ENCODE results near the gene CTDSP2. TPM values are rescaled to one million over a fixed set of nuclear protein-coding genes. Genes with fewer than 3 reads are reported as not detected.

CTDSP2 gene
- polyA plus RNA-seq, 1 donor = 131 TPM

DNA sequence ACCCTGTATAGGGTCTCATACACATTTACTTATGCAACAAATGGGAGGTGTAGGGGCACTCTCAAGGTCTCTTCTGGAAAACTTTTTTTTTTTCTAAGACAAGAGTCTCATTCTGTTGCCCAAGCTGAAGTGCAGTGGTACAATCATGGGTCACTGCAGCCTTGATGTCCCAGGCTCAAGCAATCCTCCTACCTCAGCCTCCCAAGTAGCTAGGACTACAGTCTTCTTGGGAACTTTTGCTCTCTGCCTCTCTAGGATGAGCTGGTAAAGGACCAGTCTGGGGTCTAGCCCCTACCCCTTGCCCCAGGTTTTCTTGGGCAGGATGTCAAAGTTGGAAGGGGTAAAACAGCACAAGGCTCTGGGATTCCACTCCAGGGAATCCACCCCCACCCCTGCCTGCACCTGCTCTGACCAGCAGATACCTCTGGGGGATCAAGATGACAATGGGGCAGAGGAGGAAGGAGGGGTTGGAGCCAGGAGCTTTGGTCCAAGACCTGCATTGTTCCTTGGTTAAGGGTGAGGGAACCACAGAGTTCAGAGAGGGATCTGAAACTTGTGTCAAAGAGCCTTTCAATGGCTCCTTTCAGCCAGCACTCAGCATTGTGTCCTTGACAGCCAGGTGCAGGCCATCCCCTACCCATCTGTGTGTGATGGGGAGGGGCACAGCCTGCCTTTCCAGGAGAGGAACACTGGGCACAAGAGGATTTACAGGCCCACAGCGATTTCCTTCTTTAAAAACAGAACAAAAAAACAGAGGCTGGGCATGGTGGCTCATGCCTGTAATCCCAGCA, 12.2 kb downstream of the CTDSP2 start:
- Histone ChIP-seq H3K27me3 (ENCODE audit: control insufficient read depth, insufficient read depth, low read length) (no peaks in the 10 kb centered on the region), H3K9me3 (ENCODE audit: control insufficient read depth, low read depth, low read length) (no peaks in the 10 kb centered on the region), H3K4me3 (ENCODE audit: low read length) (no peak overlapping the region), H3K4me1 (ENCODE audit: control insufficient read depth, insufficient read depth, low read length) (peaks cover 55% of the 10 kb centered on the region), H3K36me3 (ENCODE audit: control insufficient read depth, insufficient read depth, low read length) (peaks cover 18% of the 10 kb centered on the region), H3K27ac (ENCODE audit: low read length) (no peak overlapping the region)
- WGBS (ENCODE audit: insufficient coverage, low lambda C conversion rate) = no CpG with 5 or more reads among the region's 1 CpG
- no peak for DNase-seq

GRCh38 chr12:57833672-57834071, 12.9 kb downstream of the CTDSP2 start:
- peaks cover 21% of the 10 kb centered on the region for H3K36me3 ChIP-seq (ENCODE audit: control insufficient read depth, insufficient read depth, low read length)
- H3K9me3 ChIP-seq (ENCODE audit: control insufficient read depth, low read depth, low read length) = no peaks in the 10 kb centered on the region
- H3K27me3 ChIP-seq (ENCODE audit: control insufficient read depth, insufficient read depth, low read length) = no peaks in the 10 kb centered on the region
- DNase-seq = no peak
- peaks cover 50% of the 10 kb centered on the region for H3K4me1 ChIP-seq (ENCODE audit: control insufficient read depth, insufficient read depth, low read length)
- H3K4me3 ChIP-seq (ENCODE audit: low read length) = no peak overlapping the region
- H3K27ac ChIP-seq (ENCODE audit: low read length) = no peak overlapping the region
- WGBS (ENCODE audit: insufficient coverage, low lambda C conversion rate) = 67% methylated on average over 1 of the region's 3 CpGs

GRCh38 chr12:57832966-57833365, 13.6 kb downstream of the CTDSP2 start:
- DNase-seq = no peak
- no CpG with 5 or more reads among the region's 10 CpGs for WGBS (ENCODE audit: insufficient coverage, low lambda C conversion rate)
- no peaks in the 10 kb centered on the region for H3K9me3 ChIP-seq (ENCODE audit: control insufficient read depth, low read depth, low read length)
- H3K27ac ChIP-seq (ENCODE audit: low read length) = no peak overlapping the region
- no peaks in the 10 kb centered on the region for H3K27me3 ChIP-seq (ENCODE audit: control insufficient read depth, insufficient read depth, low read length)
- peaks cover 22% of the 10 kb centered on the region for H3K36me3 ChIP-seq (ENCODE audit: control insufficient read depth, insufficient read depth, low read length)
- no peak overlapping the region for H3K4me3 ChIP-seq (ENCODE audit: low read length)
- H3K4me1 ChIP-seq (ENCODE audit: control insufficient read depth, insufficient read depth, low read length) = peaks cover 43% of the 10 kb centered on the region

DNA sequence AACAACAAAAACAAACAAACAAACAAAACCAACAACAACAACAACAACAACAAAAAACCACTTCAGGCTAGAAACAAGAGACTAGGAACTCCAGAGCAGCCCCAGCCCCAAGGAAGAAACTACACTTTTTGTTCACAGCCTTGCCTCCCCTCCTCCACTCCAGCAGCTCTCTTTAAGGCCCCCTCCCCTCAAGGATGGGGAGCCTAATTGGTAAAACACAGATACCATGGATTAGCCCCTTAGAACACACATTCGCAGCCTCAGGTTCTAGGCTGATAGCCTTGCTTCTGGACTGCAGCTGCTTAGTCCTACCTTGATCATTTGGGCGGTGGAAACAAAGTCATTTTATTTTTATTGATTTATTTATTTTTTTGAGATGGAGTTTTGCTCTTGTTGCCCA, 16.1 kb downstream of the CTDSP2 start:
- Histone ChIP-seq H3K27ac (ENCODE audit: low read length) (no peak overlapping the region), H3K4me3 (ENCODE audit: low read length) (no peak overlapping the region), H3K4me1 (ENCODE audit: control insufficient read depth, insufficient read depth, low read length) (peaks cover 19% of the 10 kb centered on the region), H3K9me3 (ENCODE audit: control insufficient read depth, low read depth, low read length) (no peaks in the 10 kb centered on the region), H3K36me3 (ENCODE audit: control insufficient read depth, insufficient read depth, low read length) (peaks cover 46% of the 10 kb centered on the region), H3K27me3 (ENCODE audit: control insufficient read depth, insufficient read depth, low read length) (no peaks in the 10 kb centered on the region)
- no CpG with 5 or more reads among the region's 2 CpGs for WGBS (ENCODE audit: insufficient coverage, low lambda C conversion rate)
- no peak for DNase-seq

GRCh38 chr12:57829025-57829777, 17.3 kb downstream of the CTDSP2 start:
- Histone ChIP-seq H3K36me3 (ENCODE audit: control insufficient read depth, insufficient read depth, low read length) (peaks cover 58% of the 10 kb centered on the region), H3K4me3 (ENCODE audit: low read length) (no peak overlapping the region), H3K27ac (ENCODE audit: low read length) (no peak overlapping the region), H3K27me3 (ENCODE audit: control insufficient read depth, insufficient read depth, low read length) (no peaks in the 10 kb centered on the region), H3K4me1 (ENCODE audit: control insufficient read depth, insufficient read depth, low read length) (peaks cover 13% of the 10 kb centered on the region), H3K9me3 (ENCODE audit: control insufficient read depth, low read depth, low read length) (no peaks in the 10 kb centered on the region)
- no peak for DNase-seq
- WGBS (ENCODE audit: insufficient coverage, low lambda C conversion rate) = no CpG with 5 or more reads among the region's 10 CpGs

DNA sequence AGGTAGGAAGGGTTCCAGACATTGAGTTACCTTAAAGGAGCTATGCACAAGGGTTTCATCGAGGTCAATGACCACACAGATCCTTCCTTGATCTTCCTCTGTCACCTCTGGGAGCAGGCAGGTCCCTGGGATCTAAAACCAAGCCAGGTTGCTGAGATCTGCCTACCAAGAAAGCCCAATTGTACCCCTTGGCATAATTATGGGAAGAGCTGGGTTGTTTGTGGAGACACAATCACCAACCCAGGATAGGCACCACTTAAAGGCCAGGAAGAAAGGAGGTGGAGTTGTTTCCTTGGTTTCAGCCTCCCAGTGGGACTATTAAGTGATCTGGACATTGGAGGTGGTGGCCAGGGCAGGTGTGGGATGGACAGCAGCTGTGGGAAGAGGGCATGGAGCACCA, 19.6 kb downstream of the CTDSP2 start:
- Histone ChIP-seq H3K4me1 (ENCODE audit: control insufficient read depth, insufficient read depth, low read length) (peaks cover 3% of the 10 kb centered on the region), H3K4me3 (ENCODE audit: low read length) (no peak overlapping the region), H3K27me3 (ENCODE audit: control insufficient read depth, insufficient read depth, low read length) (no peaks in the 10 kb centered on the region), H3K27ac (ENCODE audit: low read length) (no peak overlapping the region), H3K9me3 (ENCODE audit: control insufficient read depth, low read depth, low read length) (no peaks in the 10 kb centered on the region), H3K36me3 (ENCODE audit: control insufficient read depth, insufficient read depth, low read length) (peaks cover 78% of the 10 kb centered on the region)
- DNase-seq = no peak
- 83% methylated on average over 1 of the region's 1 CpG for whole genome bisulfite sequencing (ENCODE audit: insufficient coverage, low lambda C conversion rate)

GRCh38 chr12:57826400-57826799, 20.1 kb downstream of the CTDSP2 start:
- Histone ChIP-seq H3K27me3 (ENCODE audit: control insufficient read depth, insufficient read depth, low read length) (no peaks in the 10 kb centered on the region), H3K4me1 (ENCODE audit: control insufficient read depth, insufficient read depth, low read length) (no peaks in the 10 kb centered on the region), H3K4me3 (ENCODE audit: low read length) (no peak overlapping the region), H3K27ac (ENCODE audit: low read length) (no peak overlapping the region), H3K9me3 (ENCODE audit: control insufficient read depth, low read depth, low read length) (no peaks in the 10 kb centered on the region), H3K36me3 (ENCODE audit: control insufficient read depth, insufficient read depth, low read length) (peaks cover 84% of the 10 kb centered on the region)
- WGBS (ENCODE audit: insufficient coverage, low lambda C conversion rate) = no CpG with 5 or more reads among the region's 2 CpGs
- no peak for DNase-seq

DNA sequence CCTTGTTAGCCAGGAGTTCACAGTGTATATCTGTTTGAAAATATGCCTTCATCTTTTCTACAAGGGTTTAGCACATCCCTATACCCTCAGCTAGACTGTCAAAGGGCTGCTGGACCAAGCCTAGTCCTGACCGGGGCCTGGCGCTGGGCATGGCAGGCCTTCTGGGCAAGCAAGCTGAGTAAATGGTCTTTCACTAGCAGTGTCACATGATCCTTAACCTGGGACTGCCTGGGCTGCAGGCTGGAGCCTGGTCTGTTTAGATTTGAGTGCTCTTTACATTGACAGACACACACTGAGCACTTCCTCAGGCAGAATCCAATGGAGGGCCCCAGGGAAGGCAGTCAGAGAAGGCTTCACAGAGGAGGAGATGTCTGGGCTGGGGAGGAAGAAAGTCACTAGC, 21.1 kb downstream of the CTDSP2 start:
- DNase-seq = no peak
- Histone ChIP-seq H3K36me3 (ENCODE audit: control insufficient read depth, insufficient read depth, low read length) (peaks cover 89% of the 10 kb centered on the region), H3K4me3 (ENCODE audit: low read length) (no peak overlapping the region), H3K27me3 (ENCODE audit: control insufficient read depth, insufficient read depth, low read length) (no peaks in the 10 kb centered on the region), H3K4me1 (ENCODE audit: control insufficient read depth, insufficient read depth, low read length) (no peaks in the 10 kb centered on the region), H3K9me3 (ENCODE audit: control insufficient read depth, low read depth, low read length) (no peaks in the 10 kb centered on the region), H3K27ac (ENCODE audit: low read length) (no peak overlapping the region)
- no CpG with 5 or more reads among the region's 2 CpGs for WGBS (ENCODE audit: insufficient coverage, low lambda C conversion rate)

DNA sequence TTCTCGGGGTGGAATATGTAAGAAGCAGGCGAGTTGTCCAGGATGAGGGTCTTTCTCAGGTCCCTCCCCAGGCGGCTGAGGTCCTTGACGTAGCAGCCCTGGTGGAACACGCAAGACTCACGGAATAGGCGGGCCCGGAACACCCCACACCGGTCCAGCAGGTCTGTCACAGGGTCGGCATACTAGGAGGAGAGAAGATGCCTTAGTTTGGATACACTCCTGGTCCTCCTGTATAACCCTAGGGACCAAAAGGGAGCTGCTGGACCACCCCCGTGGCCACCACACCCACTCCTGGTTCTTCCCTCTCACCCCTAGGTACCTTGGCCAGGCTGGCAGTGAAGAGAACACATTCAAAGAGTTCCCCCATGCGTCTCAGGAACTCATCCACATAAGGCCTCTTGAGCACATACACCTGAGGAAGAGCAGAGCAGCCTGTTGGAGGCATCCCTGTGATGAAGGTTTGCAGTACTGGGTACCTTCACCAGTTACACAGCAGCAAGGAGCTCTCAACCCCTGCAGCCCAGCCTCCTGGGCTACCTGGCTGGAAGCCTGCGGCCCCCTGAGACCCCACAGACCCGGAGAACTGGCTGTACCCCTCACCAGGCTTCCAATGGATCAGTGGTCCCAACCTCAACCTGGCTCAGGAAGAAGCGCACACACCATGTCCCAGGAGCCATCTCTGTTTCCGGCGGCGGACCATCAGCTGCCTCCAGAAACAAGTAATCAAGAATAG, 22.5 kb downstream of the CTDSP2 start:
- Histone ChIP-seq H3K36me3 (ENCODE audit: control insufficient read depth, insufficient read depth, low read length) (peaks cover 84% of the 10 kb centered on the region), H3K27ac (ENCODE audit: low read length) (no peak overlapping the region), H3K4me1 (ENCODE audit: control insufficient read depth, insufficient read depth, low read length) (no peaks in the 10 kb centered on the region), H3K9me3 (ENCODE audit: control insufficient read depth, low read depth, low read length) (no peaks in the 10 kb centered on the region), H3K27me3 (ENCODE audit: control insufficient read depth, insufficient read depth, low read length) (no peaks in the 10 kb centered on the region), H3K4me3 (ENCODE audit: low read length) (no peak overlapping the region)
- WGBS (ENCODE audit: insufficient coverage, low lambda C conversion rate) = no CpG with 5 or more reads among the region's 18 CpGs
- no peak for DNase-seq

- no peaks in the 10 kb centered on the region for H3K4me1 ChIP-seq (ENCODE audit: control insufficient read depth, insufficient read depth, low read length)
- H3K36me3 ChIP-seq (ENCODE audit: control insufficient read depth, insufficient read depth, low read length) = peaks cover 80% of the 10 kb centered on the region
- DNase-seq = no peak
- WGBS (ENCODE audit: insufficient coverage, low lambda C conversion rate) = no CpG with 5 or more reads among the region's 17 CpGs
- no peak overlapping the region for H3K4me3 ChIP-seq (ENCODE audit: low read length)
- H3K27ac ChIP-seq (ENCODE audit: low read length) = no peak overlapping the region
- no peaks in the 10 kb centered on the region for H3K27me3 ChIP-seq (ENCODE audit: control insufficient read depth, insufficient read depth, low read length)
- H3K9me3 ChIP-seq (ENCODE audit: control insufficient read depth, low read depth, low read length) = no peaks in the 10 kb centered on the region
Measured at GRCh38 chr12:57823131-57823907, 23.2 kb downstream of the CTDSP2 start.

All from large intestine (tissue), 3 donors.